Right lobe of liver (tissue), 4 donors: ENCODE data around the gene PLCB4.

Source experiments
- POLR2A ChIP-seq: fragments of 450-650 bp; IDR thresholded peaks from one replicate; pipeline ENCODE4 v1.6.1; 2017; ENCODE audit warnings: antibody characterized with exemption, mild to moderate bottlenecking
- TF ChIP-seq, protein P1 (sequence below), 4 donors: fragments of 200-600 bp in 3 of 4; fragments of 450-650 bp in 1 of 4; IDR thresholded peaks; one replicate each; pipeline versions ENCODE4 v1.5.1 to v1.8.0; 2016 to 2022; ENCODE audit warnings: antibody characterized with exemption in 4 of 4, mild to moderate bottlenecking in 2 of 4
- donor health status: DM: no; HTN: no; CAD: no.
- donor health status: DM: no; HTN: no; CAD: no.
- donor health status: DM: no; HTN: yes; CAD: no.

DNA sequence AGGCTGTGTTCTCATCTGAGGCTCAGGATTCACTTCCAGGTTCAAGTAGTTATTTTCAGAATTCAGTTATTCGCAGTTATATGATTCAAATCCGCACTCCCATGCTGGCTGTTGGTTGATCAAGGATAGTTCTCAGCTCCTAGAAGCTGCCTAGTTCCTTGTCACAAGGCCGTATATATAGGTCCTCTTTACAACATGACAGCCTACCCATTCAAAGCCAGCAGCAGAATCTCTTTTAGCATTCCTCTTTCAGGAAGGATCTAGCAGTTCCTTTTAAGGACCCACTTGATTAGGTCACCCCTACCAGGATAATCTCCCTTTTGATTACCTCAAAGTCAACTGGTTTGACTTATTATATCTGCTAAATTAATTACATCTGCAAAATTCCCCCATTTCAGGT is 421.7 kb downstream of the PLCB4 start:
- TF ChIP-seq, protein P1, sequence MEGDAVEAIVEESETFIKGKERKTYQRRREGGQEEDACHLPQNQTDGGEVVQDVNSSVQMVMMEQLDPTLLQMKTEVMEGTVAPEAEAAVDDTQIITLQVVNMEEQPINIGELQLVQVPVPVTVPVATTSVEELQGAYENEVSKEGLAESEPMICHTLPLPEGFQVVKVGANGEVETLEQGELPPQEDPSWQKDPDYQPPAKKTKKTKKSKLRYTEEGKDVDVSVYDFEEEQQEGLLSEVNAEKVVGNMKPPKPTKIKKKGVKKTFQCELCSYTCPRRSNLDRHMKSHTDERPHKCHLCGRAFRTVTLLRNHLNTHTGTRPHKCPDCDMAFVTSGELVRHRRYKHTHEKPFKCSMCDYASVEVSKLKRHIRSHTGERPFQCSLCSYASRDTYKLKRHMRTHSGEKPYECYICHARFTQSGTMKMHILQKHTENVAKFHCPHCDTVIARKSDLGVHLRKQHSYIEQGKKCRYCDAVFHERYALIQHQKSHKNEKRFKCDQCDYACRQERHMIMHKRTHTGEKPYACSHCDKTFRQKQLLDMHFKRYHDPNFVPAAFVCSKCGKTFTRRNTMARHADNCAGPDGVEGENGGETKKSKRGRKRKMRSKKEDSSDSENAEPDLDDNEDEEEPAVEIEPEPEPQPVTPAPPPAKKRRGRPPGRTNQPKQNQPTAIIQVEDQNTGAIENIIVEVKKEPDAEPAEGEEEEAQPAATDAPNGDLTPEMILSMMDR (IDR thresholded peaks at IDR 0.05) = no peak
- no peak for TF ChIP-seq POLR2A
